SK-N-SH treated with all-trans-retinoic acid at 6 μM for 48 hours (cell line): ENCODE data around the gene HPS4.

ENCODE experiments used
- ATAC-seq: fragments of 200-7000 bp; cut with Tn5 transposase; 3 replicates; pipeline ENCODE4 v1.9.1; 2020; ENCODE audit warnings: mild to moderate bottlenecking, moderate library complexity
- ARNTL ChIP-seq: fragments of 450-650 bp; formaldehyde crosslinking; IDR thresholded peaks from 2 replicates; pipeline ENCODE4 v1.5.0; 2020; ENCODE audit warnings: low read depth, mild to moderate bottlenecking, moderate library complexity, borderline replicate concordance
- BACH2 ChIP-seq: fragments of 250-450 bp; sonication (Bioruptor Pico); IDR thresholded peaks from 2 replicates; pipeline ENCODE4 v1.9.0; 2021; ENCODE audit warnings: mild to moderate bottlenecking, borderline replicate concordance
- CREB5 ChIP-seq: fragments of 250-450 bp; sonication (Bioruptor Pico); IDR thresholded peaks from 2 replicates; pipeline ENCODE4 v1.5.1; 2020; ENCODE audit warnings: low read depth, mild to moderate bottlenecking, moderate library complexity
- CSRNP3 ChIP-seq: fragments of 250-450 bp; sonication (Bioruptor Pico); IDR thresholded peaks from 2 replicates; pipeline ENCODE4 v1.5.1; 2021; ENCODE audit warnings: mild to moderate bottlenecking, moderate library complexity
- ESRRG ChIP-seq: fragments of 250-450 bp; sonication (Bioruptor Pico); IDR thresholded peaks from 2 replicates; pipeline ENCODE4 v1.6.1; 2021; ENCODE audit warnings: mild to moderate bottlenecking
- GLIS3 ChIP-seq: fragments of 250-450 bp; sonication (Bioruptor Pico); IDR thresholded peaks from 2 replicates; pipeline ENCODE4 v1.5.0; 2020; ENCODE audit warnings: mild to moderate bottlenecking, moderate library complexity
- ISL1 ChIP-seq: fragments of 250-450 bp; sonication (Bioruptor Pico); IDR thresholded peaks from 2 replicates; pipeline ENCODE4 v2.1.2; 2022; ENCODE audit warnings: mild to moderate bottlenecking, moderate library complexity
- OSR1 ChIP-seq: fragments of 250-450 bp; sonication (Bioruptor Pico); IDR thresholded peaks from 2 replicates; pipeline ENCODE4 v1.8.0; 2022; ENCODE audit warnings: moderate library complexity, mild to moderate bottlenecking, inconsistent platforms
- PATZ1 ChIP-seq: fragments of 250-450 bp; sonication (Bioruptor Pico); IDR thresholded peaks from 2 replicates; pipeline ENCODE4 v1.8.0; 2020; ENCODE audit warnings: mild to moderate bottlenecking, moderate library complexity, borderline replicate concordance
- RARB ChIP-seq: fragments of 250-450 bp; sonication (Bioruptor Pico); IDR thresholded peaks from 2 replicates; pipeline ENCODE4 v1.8.0; 2021; ENCODE audit warnings: mild to moderate bottlenecking, moderate library complexity
- SNAI2 ChIP-seq: fragments of 250-450 bp; sonication (Bioruptor Pico); IDR thresholded peaks from 2 replicates; pipeline ENCODE4 v1.5.0; 2020; ENCODE audit warnings: mild to moderate bottlenecking, moderate library complexity
- TCF4 ChIP-seq: fragments of 250-450 bp; sonication (Bioruptor Pico); IDR thresholded peaks from 2 replicates; pipeline ENCODE4 v1.8.0; 2021; ENCODE audit warnings: mild to moderate bottlenecking, moderate library complexity, borderline replicate concordance
- TOX ChIP-seq: fragments of 250-450 bp; sonication (Bioruptor Pico); IDR thresholded peaks from 2 replicates; pipeline ENCODE4 v1.8.0; 2021; ENCODE audit warnings: mild to moderate bottlenecking, moderate library complexity, borderline replicate concordance
- TSHZ2 ChIP-seq: fragments of 250-450 bp; sonication (Bioruptor Pico); IDR thresholded peaks from 2 replicates; pipeline ENCODE4 v1.5.0; 2020; ENCODE audit warnings: mild to moderate bottlenecking, moderate library complexity
- ZC3H10 ChIP-seq: fragments of 250-450 bp; sonication (Bioruptor Pico); IDR thresholded peaks from 2 replicates; pipeline ENCODE4 v1.5.1; 2021; ENCODE audit warnings: mild to moderate bottlenecking, moderate library complexity
- ZFP3 ChIP-seq: fragments of 250-450 bp; sonication (Bioruptor Pico); IDR thresholded peaks from 2 replicates; pipeline ENCODE4 v1.5.0; 2020; ENCODE audit warnings: mild to moderate bottlenecking, moderate library complexity
- ZFP30 ChIP-seq: fragments of 450-650 bp; formaldehyde crosslinking; IDR thresholded peaks from 2 replicates; pipeline ENCODE4 v1.5.0; 2022; ENCODE audit warnings: mild to moderate bottlenecking, moderate library complexity
- ZNF565 ChIP-seq: fragments of 450-650 bp; formaldehyde crosslinking; conservative IDR thresholded peaks from 2 replicates; pipeline ENCODE4 v1.5.0; 2020; ENCODE audit warnings: low read depth, mild to moderate bottlenecking, moderate library complexity
- ZNF70 ChIP-seq: fragments of 450-650 bp; formaldehyde crosslinking; IDR thresholded peaks from 2 replicates; pipeline ENCODE4 v1.5.0; 2020; ENCODE audit warnings: mild to moderate bottlenecking, moderate library complexity
- ZNF8 ChIP-seq: fragments of 450-650 bp; formaldehyde crosslinking; IDR thresholded peaks from 2 replicates; pipeline ENCODE4 v1.5.0; 2020; ENCODE audit warnings: mild to moderate bottlenecking, moderate library complexity

The HPS4 gene

GRCh38 chr22:26482161-26482560, 1.4 kb downstream of the HPS4 start:
- ATAC-seq, result no peak
- TF ChIP-seq BACH2 (CRISPR knock-in tag) (no peak), CSRNP3 (CRISPR knock-in tag) (no peak), GLIS3 (CRISPR knock-in tag) (no peak), ISL1 (CRISPR knock-in tag) (no peak), RARB (CRISPR knock-in tag) (no peak), ESRRG (CRISPR knock-in tag) (no peak), ZFP30 (no peak), TSHZ2 (no peak), ZNF565 (CRISPR knock-in tag) (no peak), TOX (CRISPR knock-in tag) (no peak), TCF4 (no peak), PATZ1 (no peak)
- TF ChIP-seq, all 23 proteins: peak for 0

- TF ChIP-seq TOX (CRISPR knock-in tag) (no peak), ARNTL (CRISPR knock-in tag) (no peak), ESRRG (CRISPR knock-in tag) (no peak), ZNF70 (CRISPR knock-in tag) (no peak)
- ATAC-seq, result no peak
Measured at GRCh38 chr22:26481694-26482093, 1.9 kb downstream of the HPS4 start.

- TF ChIP-seq RARB (CRISPR knock-in tag), result no peak
- no peak for TF ChIP-seq ZC3H10 (CRISPR knock-in tag)
- no peak for TF ChIP-seq ZNF70 (CRISPR knock-in tag)
- ATAC-seq, result no peak
Measured at GRCh38 chr22:26481112-26481693, 2.4 kb downstream of the HPS4 start.

- ATAC-seq, result no peak
- TF ChIP-seq ZNF565 (CRISPR knock-in tag) (no peak), ESRRG (CRISPR knock-in tag) (no peak), CSRNP3 (CRISPR knock-in tag) (no peak), ZFP30 (no peak), ZNF8 (CRISPR knock-in tag) (no peak), PATZ1 (no peak), TOX (CRISPR knock-in tag) (no peak), TSHZ2 (no peak), SNAI2 (CRISPR knock-in tag) (no peak), CREB5 (CRISPR knock-in tag) (no peak), ISL1 (CRISPR knock-in tag) (no peak), RARB (CRISPR knock-in tag) (no peak), OSR1 (CRISPR knock-in tag) (no peak), BACH2 (CRISPR knock-in tag) (no peak), TCF4 (no peak), ZFP3 (CRISPR knock-in tag) (no peak), ARNTL (CRISPR knock-in tag) (no peak), ZC3H10 (CRISPR knock-in tag) (no peak)
Measured at GRCh38 chr22:26480611-26480932, 3.0 kb downstream of the HPS4 start.
